Esophagus muscularis mucosa (tissue), 4 donors: ENCODE data around the gene DNTTIP2. TPM values are rescaled to one million over a fixed set of nuclear protein-coding genes. Genes with fewer than 3 reads are reported as not detected.

Experiments used
- DNase-seq: peaks from one replicate; pipeline ENCODE4 v3.0.0-alpha.2; 2017; ENCODE audit errors: extremely low spot score
- H3K27ac ChIP-seq, 4 donors: fragments of 200-600 bp; sonication (generic); replicated peaks in 1 of 4; 1 replicate in 3 of 4; 2 replicates in 1 of 4; pipeline ENCODE4 v1.5.1; 2016 to 2019; ENCODE audit warnings: mild to moderate bottlenecking in 1 of 4
- H3K27me3 ChIP-seq, 4 donors: fragments of 200-600 bp; sonication (generic); one replicate each; pipeline versions ENCODE4 v1.5.1 to v1.6.0; 2016 to 2019
- H3K36me3 ChIP-seq, 4 donors: fragments of 200-600 bp; sonication (generic); one replicate each; pipeline ENCODE4 v1.5.1; 2016 to 2019
- H3K4me1 ChIP-seq, 4 donors: fragments of 200-600 bp; sonication (generic); one replicate each; pipeline ENCODE4 v1.5.1; 2016 to 2019
- H3K4me3 ChIP-seq, 4 donors: fragments of 200-600 bp; sonication (generic); 1 replicate in 2 of 4; 2 replicates in 2 of 4; pipeline ENCODE4 v1.5.1; 2016 to 2019; ENCODE audit warnings: mild to moderate bottlenecking in 4 of 4, moderate library complexity in 1 of 4
- H3K9me3 ChIP-seq, 4 donors: fragments of 200-600 bp; sonication (generic); 1 replicate in 3 of 4; 2 replicates in 1 of 4; pipeline ENCODE4 v1.5.1; 2016 to 2019
- EP300 ChIP-seq: sonication (generic); formaldehyde crosslinking; IDR thresholded peaks from one replicate; pipeline ENCODE4 v1.6.1; 2017; ENCODE audit warnings: antibody characterized with exemption
- POLR2A ChIP-seq: fragments of 450-650 bp; IDR thresholded peaks from one replicate; pipeline ENCODE4 v1.6.1; 2017; ENCODE audit warnings: antibody characterized with exemption, moderate library complexity, mild to moderate bottlenecking, low read depth
- POLR2AphosphoS5 ChIP-seq, 2 donors: sonication (generic); formaldehyde crosslinking; IDR thresholded peaks; one replicate each; pipeline ENCODE4 v1.6.1; 2017; ENCODE audit warnings: antibody characterized with exemption in 2 of 2
- WGBS: methylation state at CpG from one replicate; pipeline ENCODE4 v1.1.5; 2018; 5-methylcytosine and 5-hydroxymethylcytosine counted together
- intact Hi-C: fragments of 100-400 bp; cut with DNase I; formaldehyde crosslinking; loops from one replicate; pipeline ENCODE4 v1.15.1; 2023
- total RNA-seq, 4 donors: library from RNA; depleted of rRNA; stranded (reverse); fragments of >200 nt; gene quantifications; one replicate each; pipeline versions ENCODE4 v1.1.0 to v1.2.1, GENCODE V29; 2016
- TF ChIP-seq, protein P1 (sequence below), 3 experiments: fragments of 200-600 bp in 2 of 3; fragments of 450-650 bp in 1 of 3; sonication (generic) in 2 of 3; IDR thresholded peaks; one replicate each; pipeline ENCODE4 v1.5.1; 2017 to 2019; ENCODE audit warnings: antibody characterized with exemption in 3 of 3, mild to moderate bottlenecking in 2 of 3, moderate library complexity in 1 of 3

Gene DNTTIP2
- total RNA-seq, 4 donors from 2014 or later, result 23.3 to 43.4 (median 31.4) TPM

DNA sequence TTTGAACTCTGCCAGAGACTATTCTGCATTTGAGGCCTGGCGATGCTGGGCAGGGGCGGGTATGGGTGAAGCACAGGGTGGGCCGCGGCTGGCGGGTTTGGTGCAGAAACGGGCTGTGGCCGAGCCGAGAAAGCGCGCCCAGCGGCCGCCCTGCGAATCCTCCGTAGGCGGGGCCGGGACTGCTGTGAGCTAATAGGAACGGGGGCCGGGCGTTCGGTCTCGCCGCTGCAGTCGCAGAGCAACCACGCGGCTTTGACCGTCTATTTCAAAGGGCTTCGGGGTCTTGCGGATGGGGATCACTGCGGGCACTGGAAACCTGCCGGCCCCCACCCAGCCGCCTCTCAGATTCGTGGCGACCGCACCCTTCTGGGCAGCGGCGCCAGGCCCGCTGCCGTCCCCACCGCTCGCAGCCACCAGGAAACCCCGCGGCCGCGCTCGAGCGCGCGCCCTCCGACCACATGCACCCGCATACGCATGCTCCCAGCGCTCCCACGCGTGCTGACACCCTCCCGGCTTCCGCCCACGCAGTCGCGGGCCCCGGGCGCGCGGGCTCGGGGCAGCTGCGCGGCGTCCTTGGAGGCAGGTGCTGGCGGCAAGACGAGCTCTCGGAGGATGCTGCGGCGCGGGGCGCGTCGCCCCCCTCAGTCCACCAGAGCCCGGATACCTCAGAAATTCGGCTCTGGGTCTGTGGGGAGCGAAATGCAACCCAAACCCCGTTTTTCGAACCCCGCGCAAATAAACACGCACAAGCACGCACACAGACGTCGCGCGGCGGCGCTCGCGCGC, 32.6 kb downstream of the DNTTIP2 start:
- Histone ChIP-seq H3K36me3 (no peaks in the 10 kb centered on the region), H3K27ac (peak overlapping the region; percentile 94 to 100 (median 100)), H3K9me3 (no peaks in the 10 kb centered on the region), H3K4me3 (peak overlapping the region; percentile 75 to 93 (median 82)), H3K4me1 (peaks cover 24 to 37% (median 33%) of the 10 kb centered on the region in 4 donors), H3K27me3 (no peaks in the 10 kb centered on the region)
- TF ChIP-seq POLR2AphosphoS5 (IDR thresholded peaks at IDR 0.05) (peak; percentile 47 to 76), POLR2A (peak; percentile 11), EP300 (no peak)
- TF ChIP-seq, protein P1, sequence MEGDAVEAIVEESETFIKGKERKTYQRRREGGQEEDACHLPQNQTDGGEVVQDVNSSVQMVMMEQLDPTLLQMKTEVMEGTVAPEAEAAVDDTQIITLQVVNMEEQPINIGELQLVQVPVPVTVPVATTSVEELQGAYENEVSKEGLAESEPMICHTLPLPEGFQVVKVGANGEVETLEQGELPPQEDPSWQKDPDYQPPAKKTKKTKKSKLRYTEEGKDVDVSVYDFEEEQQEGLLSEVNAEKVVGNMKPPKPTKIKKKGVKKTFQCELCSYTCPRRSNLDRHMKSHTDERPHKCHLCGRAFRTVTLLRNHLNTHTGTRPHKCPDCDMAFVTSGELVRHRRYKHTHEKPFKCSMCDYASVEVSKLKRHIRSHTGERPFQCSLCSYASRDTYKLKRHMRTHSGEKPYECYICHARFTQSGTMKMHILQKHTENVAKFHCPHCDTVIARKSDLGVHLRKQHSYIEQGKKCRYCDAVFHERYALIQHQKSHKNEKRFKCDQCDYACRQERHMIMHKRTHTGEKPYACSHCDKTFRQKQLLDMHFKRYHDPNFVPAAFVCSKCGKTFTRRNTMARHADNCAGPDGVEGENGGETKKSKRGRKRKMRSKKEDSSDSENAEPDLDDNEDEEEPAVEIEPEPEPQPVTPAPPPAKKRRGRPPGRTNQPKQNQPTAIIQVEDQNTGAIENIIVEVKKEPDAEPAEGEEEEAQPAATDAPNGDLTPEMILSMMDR (IDR thresholded peaks at IDR 0.05), result peak in 2 of 3 experiments; percentile 29 to 66
- peak; percentile 98 for DNase-seq
- WGBS, result under 1% methylated on average over 22 of the region's 94 CpGs
- intact Hi-C loops, result loop anchor here (10.0 kb wide), 2 partner anchors 222 to 542 kb away; no protein-coding TSS in a partner anchor

DNA sequence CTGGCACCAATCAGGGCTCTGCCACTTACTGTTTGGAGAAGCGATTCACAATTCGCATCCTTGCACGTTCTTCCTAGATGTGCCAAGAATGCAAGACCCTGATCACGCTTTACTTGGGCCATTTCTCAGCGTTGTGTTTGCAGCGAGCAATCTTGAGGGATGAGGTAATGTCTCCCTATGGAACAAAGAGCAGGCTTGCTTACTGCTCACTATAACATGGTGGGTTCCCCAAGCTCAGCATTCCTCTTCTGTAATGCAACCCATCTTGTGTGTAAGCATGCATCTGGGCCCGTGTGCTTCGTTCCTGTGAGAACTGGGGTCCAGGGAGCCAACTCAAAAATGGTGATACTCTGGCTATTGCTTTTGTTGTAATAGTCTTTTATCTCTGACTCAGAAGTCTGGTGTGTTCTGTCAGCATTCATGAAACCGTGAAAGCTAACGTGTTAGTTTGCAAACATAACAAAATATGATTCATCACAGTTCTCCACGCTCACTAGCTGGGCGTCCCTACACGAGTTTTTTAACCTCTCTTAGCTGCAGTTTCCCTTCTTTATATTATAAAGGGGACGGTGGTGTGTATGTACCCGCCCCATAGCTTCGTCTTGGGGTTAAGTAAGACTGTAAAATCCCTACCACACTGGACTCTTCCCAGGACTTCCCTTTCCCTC, 33.3 kb downstream of the DNTTIP2 start:
- intact Hi-C loops, result loop anchor here (10.0 kb wide), 2 partner anchors 221 to 541 kb away; no protein-coding TSS in a partner anchor
- WGBS, result 18% methylated on average over 16 of the region's 16 CpGs
- DNase-seq, result peak; percentile 87
- Histone ChIP-seq H3K4me3 (peak overlapping the region; percentile 75 to 93 (median 82)), H3K9me3 (no peaks in the 10 kb centered on the region), H3K36me3 (peaks cover 0 to 1% (median 0%) of the 10 kb centered on the region in 4 donors), H3K27me3 (no peaks in the 10 kb centered on the region), H3K4me1 (peaks cover 24 to 35% (median 33%) of the 10 kb centered on the region in 4 donors), H3K27ac (peak overlapping the region; percentile 94 to 100 (median 100))
- TF ChIP-seq, protein P1 (IDR thresholded peaks at IDR 0.05), result no peak
- TF ChIP-seq POLR2AphosphoS5 (IDR thresholded peaks at IDR 0.05), result peak in 1 of 2 donors; percentile 7
- TF ChIP-seq POLR2A, result no peak
- TF ChIP-seq EP300, result no peak

GRCh38 chr1:93844262-93845045, 34.6 kb downstream of the DNTTIP2 start:
- peaks cover 0 to 9% (median 0%) of the 10 kb centered on the region in 4 donors for H3K36me3 ChIP-seq
- no peaks in the 10 kb centered on the region for H3K27me3 ChIP-seq
- no peaks in the 10 kb centered on the region for H3K9me3 ChIP-seq
- DNase-seq, result peak; percentile 88
- TF ChIP-seq POLR2A (no peak), EP300 (no peak), POLR2AphosphoS5 (IDR thresholded peaks at IDR 0.05) (peak in 1 of 2 donors; percentile 10)
- TF ChIP-seq, protein P1 (IDR thresholded peaks at IDR 0.05), result peak; percentile 61 to 77 (median 71)
- 50% methylated on average over 8 of the region's 8 CpGs for WGBS
- no peak overlapping the region for H3K4me3 ChIP-seq
- intact Hi-C loops, result loop anchor here (10.0 kb wide), 2 partner anchors 220 to 540 kb away; no protein-coding TSS in a partner anchor
- H3K4me1 ChIP-seq, result peaks cover 24 to 35% (median 31%) of the 10 kb centered on the region in 4 donors
- H3K27ac ChIP-seq, result peak overlapping the region; percentile 71 to 100 (median 96)

GRCh38 chr1:93842750-93843500, 36.1 kb downstream of the DNTTIP2 start:
- H3K27me3 ChIP-seq, result no peaks in the 10 kb centered on the region
- peaks cover 0 to 9% (median 0%) of the 10 kb centered on the region in 4 donors for H3K36me3 ChIP-seq
- peaks cover 20 to 25% (median 23%) of the 10 kb centered on the region in 4 donors for H3K4me1 ChIP-seq
- intact Hi-C loops, result loop anchor here (10.0 kb wide), 2 partner anchors 218 to 538 kb away; no protein-coding TSS in a partner anchor
- no peak overlapping the region for H3K4me3 ChIP-seq
- H3K27ac ChIP-seq, result no peak overlapping the region
- no peaks in the 10 kb centered on the region for H3K9me3 ChIP-seq
- TF ChIP-seq, protein P1 (IDR thresholded peaks at IDR 0.05), result no peak
- no peak for TF ChIP-seq EP300
- no peak for TF ChIP-seq POLR2A
- no peak for TF ChIP-seq POLR2AphosphoS5 (IDR thresholded peaks at IDR 0.05)
- WGBS, result 90% methylated on average over 5 of the region's 5 CpGs
- DNase-seq, result peak; percentile 1
